ENCODE measurements around the gene POU6F2.

GRCh38 chr7:39228946-39229345, 251.2 kb downstream of the POU6F2 start:
- no peak for TF ChIP-seq CTCF (IDR thresholded peaks at IDR 0.05)
- no peak for TF ChIP-seq POLR2A (IDR thresholded peaks at IDR 0.05)

All from right lobe of liver (tissue), 4 donors.